Measurements from ENCODE around the gene TMEM119.
A peak's percentile ranks its signal among the peaks of the same experiment; 100 is the strongest.

The TMEM119 gene

GRCh38 chr12:108597559-108598471 is at the start of gene TMEM119:
Gene TMEM119 (minus strand): TSS chr12:108598084. CDS start chr12:108592383, 5,701 bp downstream.
- TF ChIP-seq Cebpa-rat (IDR thresholded peaks at IDR 0.05): no peak
- H3K9ac ChIP-seq: no peak within 1 kb of the TSS
- no peaks in the 10 kb centered on the region for H3K9me3 ChIP-seq
- peak within 1 kb of the TSS; percentile 62 for H3K4me2 ChIP-seq
- H3K4me3 ChIP-seq: no peak within 1 kb of the TSS
- peak within 1 kb of the TSS; percentile 41; the same call in 1 of the 2 replicates for H3K27ac ChIP-seq
- H3K4me1 ChIP-seq: peaks cover 39% of the 10 kb centered on the region
- H3K27me3 ChIP-seq: no peaks in the 10 kb centered on the region
- no peaks in the 10 kb centered on the region for H3K36me3 ChIP-seq
- no peaks in the 10 kb centered on the region for H4K20me1 ChIP-seq

- Histone ChIP-seq H3K36me3 (peaks cover 53% of the 10 kb centered on the region), H3K4me3 (no peak overlapping the region), H3K4me1 (peaks cover 68% of the 10 kb centered on the region), H3K9ac (no peak overlapping the region), H3K27me3 (no peaks in the 10 kb centered on the region), H3K9me3 (no peaks in the 10 kb centered on the region), H3K27ac (peak overlapping the region; percentile 62), H3K4me2 (peak overlapping the region; percentile 98), H4K20me1 (no peaks in the 10 kb centered on the region)
- TF ChIP-seq Cebpa-rat (IDR thresholded peaks at IDR 0.05): no peak
Observed at GRCh38 chr12:108646600-108647579, 49.0 kb upstream of the TMEM119 start.

GRCh38 chr12:108645686-108646599 is 48.1 kb upstream of the TMEM119 start:
- no peaks in the 10 kb centered on the region for H3K27me3 ChIP-seq

GRCh38 chr12:108644811-108645120 is 46.9 kb upstream of the TMEM119 start:
- Histone ChIP-seq H3K9me3 (no peaks in the 10 kb centered on the region), H3K9ac (no peak overlapping the region), H3K27me3 (no peaks in the 10 kb centered on the region), H3K36me3 (peaks cover 33% of the 10 kb centered on the region), H3K4me3 (no peak overlapping the region), H3K27ac (0 out of 2 replicates have a peak overlapping the region, but pooled peaks have one; percentile 39), H3K4me2 (peak overlapping the region; percentile 98), H3K4me1 (peaks cover 89% of the 10 kb centered on the region), H4K20me1 (no peaks in the 10 kb centered on the region)
- TF ChIP-seq Cebpa-rat (IDR thresholded peaks at IDR 0.05): no peak

More at GRCh38 chr12:108645686-108646599, 48.1 kb upstream of the TMEM119 start:
- Histone ChIP-seq H3K9ac (peak overlapping the region; percentile 31; the same call in 1 of the 2 replicates), H3K36me3 (peaks cover 44% of the 10 kb centered on the region), H3K4me2 (peak overlapping the region; percentile 98), H3K4me1 (peaks cover 78% of the 10 kb centered on the region), H3K4me3 (no peak overlapping the region), H3K9me3 (no peaks in the 10 kb centered on the region), H3K27ac (peak overlapping the region; percentile 62), H4K20me1 (no peaks in the 10 kb centered on the region)
- TF ChIP-seq Cebpa-rat (IDR thresholded peaks at IDR 0.05): no peak

GRCh38 chr12:108643941-108644810 is 46.3 kb upstream of the TMEM119 start:
- H3K27me3 ChIP-seq: no peaks in the 10 kb centered on the region
- TF ChIP-seq Cebpa-rat (IDR thresholded peaks at IDR 0.05): no peak
- no peaks in the 10 kb centered on the region for H4K20me1 ChIP-seq
- 0 out of 2 replicates have a peak overlapping the region, but pooled peaks have one; percentile 39 for H3K27ac ChIP-seq
- H3K4me2 ChIP-seq: peak overlapping the region; percentile 98
- H3K9ac ChIP-seq: no peak overlapping the region
- H3K9me3 ChIP-seq: no peaks in the 10 kb centered on the region
- H3K4me3 ChIP-seq: no peak overlapping the region
- H3K36me3 ChIP-seq: peaks cover 27% of the 10 kb centered on the region
- H3K4me1 ChIP-seq: peaks cover 95% of the 10 kb centered on the region

- H3K36me3 ChIP-seq: peaks cover 16% of the 10 kb centered on the region
- peaks cover 100% of the 10 kb centered on the region for H3K4me1 ChIP-seq
- no peaks in the 10 kb centered on the region for H3K27me3 ChIP-seq
- peak overlapping the region; percentile 39 for H3K27ac ChIP-seq
- no peak overlapping the region for H3K4me3 ChIP-seq
- H3K9ac ChIP-seq: no peak overlapping the region
- no peaks in the 10 kb centered on the region for H3K9me3 ChIP-seq
- peak overlapping the region; percentile 98 for H3K4me2 ChIP-seq
- H4K20me1 ChIP-seq: no peaks in the 10 kb centered on the region
- TF ChIP-seq Cebpa-rat (IDR thresholded peaks at IDR 0.05): no peak
Observed at GRCh38 chr12:108642899-108643654, 45.2 kb upstream of the TMEM119 start.

- 0 out of 2 replicates have a peak overlapping the region, but pooled peaks have one; percentile 13 for H3K4me3 ChIP-seq
- H4K20me1 ChIP-seq: no peaks in the 10 kb centered on the region
- H3K27ac ChIP-seq: peak overlapping the region; percentile 77
- H3K9ac ChIP-seq: peak overlapping the region; percentile 53; the same call in 1 of the 2 replicates
- peak overlapping the region; percentile 98 for H3K4me2 ChIP-seq
- TF ChIP-seq Cebpa-rat (IDR thresholded peaks at IDR 0.05): no peak
- H3K27me3 ChIP-seq: no peaks in the 10 kb centered on the region
- H3K4me1 ChIP-seq: peaks cover 100% of the 10 kb centered on the region
- no peaks in the 10 kb centered on the region for H3K9me3 ChIP-seq
- peaks cover 10% of the 10 kb centered on the region; the same call in 1 of the 2 replicates for H3K36me3 ChIP-seq
Observed at GRCh38 chr12:108642269-108642870, 44.5 kb upstream of the TMEM119 start.

Data from BLaER1 (cell line).